A549 (cell line): ENCODE measurements around the gene ARMH3. TPM values are rescaled to one million over a fixed set of nuclear protein-coding genes. Genes with fewer than 3 reads are reported as not detected.

Experiments
- ATAC-seq, 2 experiments: fragments of 200-7000 bp in 1 of 2; fragments of >200 bp in 1 of 2; cut with Nextera tagmentation in 1 of 2; cut with Tn5 transposase in 1 of 2; 3 replicates each; pipeline versions ENCODE4 v1.8.0 to v1.9.1; 2018 to 2020; ENCODE audit warnings: mild to moderate bottlenecking in 1 of 2, moderate library complexity in 1 of 2
- CTCF ChIA-PET: fragments of 300-600 bp; sonication (Branson Sonifier 250); formaldehyde crosslinking; extraction: SDS; loops from one replicate; lab custom pipeline; 2021; ENCODE audit warnings: antibody characterized with exemption, inconsistent platforms; lab: Yijun Ruan, JAX
- POLR2A ChIA-PET: fragments of 350-600 bp; formaldehyde crosslinking; extraction: SDS; loops from one replicate; lab custom pipeline; 2021; ENCODE audit warnings: antibody characterized with exemption, inconsistent platforms; lab: Yijun Ruan, JAX
- DNase-seq, 2 experiments: peaks; one replicate each; pipeline versions ENCODE4 v3.0.0 to v3.0.0-alpha.2; 2011 to 2016; ENCODE audit warnings: low read depth in 1 of 2, low spot score in 1 of 2
- FAIRE-seq: peaks from 2 replicates; lab custom pipeline; 2011; peaks lifted over from hg19 to GRCh38; lab: Jason Lieb, UNC
- H3K27ac ChIP-seq, 2 experiments: fragments of >200 bp; sonication (Bioruptor Twin); formaldehyde crosslinking; 3 replicates each; pipeline ENCODE4 v1.5.1; 2016 to 2017
- H3K4me1 ChIP-seq: fragments of >200 bp; sonication (Bioruptor Twin); formaldehyde crosslinking; 3 replicates; pipeline ENCODE4 v1.6.1; 2016
- H3K4me2 ChIP-seq: fragments of >200 bp; sonication (Bioruptor Twin); formaldehyde crosslinking; 3 replicates; pipeline ENCODE4 v1.6.1; 2016
- H3K4me3 ChIP-seq: fragments of >200 bp; sonication (Bioruptor Twin); formaldehyde crosslinking; 3 replicates; pipeline ENCODE4 v1.5.1; 2016
- H3K9me3 ChIP-seq: fragments of >200 bp; sonication (Bioruptor Twin); formaldehyde crosslinking; 3 replicates; pipeline ENCODE4 v1.6.1; 2016
- BCL3 ChIP-seq: fragments of >200 bp; sonication (Bioruptor Twin); formaldehyde crosslinking; IDR thresholded peaks from 3 replicates; pipeline ENCODE4 v1.6.1; 2016
- CBX2 ChIP-seq: fragments of 200-600 bp; sonication (generic); IDR thresholded peaks from 2 replicates; pipeline ENCODE4 v1.6.1; 2016; ENCODE audit warnings: low read depth, mild to moderate bottlenecking, borderline replicate concordance
- CBX8 ChIP-seq: fragments of 200-600 bp; sonication (generic); IDR thresholded peaks from 2 replicates; pipeline ENCODE4 v1.6.1; 2016
- CHD4 ChIP-seq: fragments of 200-600 bp; sonication (generic); IDR thresholded peaks from 2 replicates; pipeline ENCODE4 v1.6.1; 2016; ENCODE audit warnings: antibody characterized with exemption, mild to moderate bottlenecking, borderline replicate concordance
- CTCF ChIP-seq: fragments of >200 bp; sonication (Bioruptor Twin); formaldehyde crosslinking; IDR thresholded peaks from 3 replicates; pipeline ENCODE4 v1.5.1; 2016
- EHMT2 ChIP-seq: fragments of 200-600 bp; sonication (generic); IDR thresholded peaks from 2 replicates; pipeline ENCODE4 v1.6.1; 2016; ENCODE audit warnings: antibody characterized with exemption, low read depth, mild to moderate bottlenecking, moderate library complexity
- ESRRA ChIP-seq: fragments of 150-350 bp; IDR thresholded peaks from 2 replicates; pipeline ENCODE4 v1.6.1; 2014; ENCODE audit warnings: mild to moderate bottlenecking, low read length, borderline replicate concordance
- GATA3 ChIP-seq: IDR thresholded peaks from 2 replicates; pipeline ENCODE4 v1.6.1; 2012; ENCODE audit warnings: borderline replicate concordance
- HOXB13 ChIP-seq: fragments of 250-450 bp; sonication (Bioruptor Pico); IDR thresholded peaks from 2 replicates; pipeline ENCODE4 v1.5.0; 2020; ENCODE audit warnings: low read depth, mild to moderate bottlenecking, moderate library complexity
- JUN ChIP-seq, 2 experiments: fragments of >200 bp; sonication (Bioruptor Twin); formaldehyde crosslinking; IDR thresholded peaks; 2 replicates in 1 of 2; 3 replicates in 1 of 2; pipeline ENCODE4 v1.6.1; 2016 to 2017
- KDM5A ChIP-seq: fragments of 200-600 bp; sonication (generic); IDR thresholded peaks from 2 replicates; pipeline ENCODE4 v1.6.1; 2016; ENCODE audit warnings: antibody characterized with exemption, mild to moderate bottlenecking
- MAFK ChIP-seq: fragments of 450-650 bp; IDR thresholded peaks from 2 replicates; pipeline ENCODE4 v1.6.1; 2014; ENCODE audit not compliant: partially characterized antibody
- MAZ ChIP-seq: fragments of 150-350 bp; IDR thresholded peaks from 2 replicates; pipeline ENCODE4 v1.6.1; 2014; ENCODE audit warnings: antibody characterized with exemption, low read depth, low read length, borderline replicate concordance
- NR3C1 ChIP-seq: fragments of >200 bp; sonication (Bioruptor Twin); formaldehyde crosslinking; IDR thresholded peaks from 3 replicates; pipeline ENCODE4 v1.6.1; 2017
- PHF8 ChIP-seq: fragments of 200-600 bp; sonication (generic); IDR thresholded peaks from 2 replicates; pipeline ENCODE4 v1.6.1; 2016; ENCODE audit warnings: low read depth, mild to moderate bottlenecking, antibody characterized with exemption, moderate library complexity, borderline replicate concordance
- RARB ChIP-seq: fragments of 250-450 bp; sonication (Bioruptor Pico); IDR thresholded peaks from 2 replicates; pipeline ENCODE4 v1.8.0; 2021; ENCODE audit warnings: mild to moderate bottlenecking, moderate library complexity
- RCOR1 ChIP-seq: fragments of 150-350 bp; IDR thresholded peaks from 2 replicates; pipeline ENCODE4 v1.6.1; 2014; ENCODE audit warnings: antibody characterized with exemption, low read length, low read depth
- RNF2 ChIP-seq: fragments of 200-600 bp; sonication (generic); IDR thresholded peaks from 2 replicates; pipeline ENCODE4 v1.6.1; 2016; ENCODE audit warnings: low read depth, mild to moderate bottlenecking, antibody characterized with exemption, moderate library complexity, borderline replicate concordance
- SREBF2 ChIP-seq: fragments of 450-650 bp; IDR thresholded peaks from 2 replicates; pipeline ENCODE4 v1.6.1; 2014; ENCODE audit warnings: mild to moderate bottlenecking, moderate library complexity
- TFCP2L1 ChIP-seq: fragments of 250-450 bp; sonication (Bioruptor Pico); IDR thresholded peaks from 2 replicates; pipeline ENCODE4 v1.5.0; 2021; ENCODE audit warnings: mild to moderate bottlenecking
- ZC3H11A ChIP-seq: fragments of 450-650 bp; IDR thresholded peaks from 2 replicates; pipeline ENCODE4 v1.6.1; 2014; ENCODE audit warnings: antibody characterized with exemption, mild to moderate bottlenecking
- WGBS: methylation state at CpG from one replicate; pipeline ENCODE4 v1.1.6; 2017; ENCODE audit errors: missing lambda C conversion rate; 5-methylcytosine and 5-hydroxymethylcytosine counted together
- polyA plus RNA-seq, 4 experiments: library from polyadenylated mRNA; depleted of rRNA in 3 of 4; stranded (reverse); fragments of >200 nt; fragmentation: RNase III in 1 of 4; extraction: RNeasy Plus Mini Kit Qiagen cat#74134 plus additional on column Dnase treatment in 1 of 4; gene quantifications; 2 replicates in 3 of 4; 3 replicates in 1 of 4; pipeline ENCODE4 v1.2.3, GENCODE V29; 2011 to 2017
- TF ChIP-seq, protein P1 (sequence below): IDR thresholded peaks from 2 replicates; pipeline ENCODE4 v1.6.1; 2012; ENCODE audit warnings: low read depth, borderline replicate concordance
- TF ChIP-seq, protein P2 (sequence below): IDR thresholded peaks from 2 replicates; pipeline ENCODE4 v1.6.1; 2012
- TF ChIP-seq, protein P3 (sequence below): fragments of 150-350 bp; IDR thresholded peaks from 2 replicates; pipeline ENCODE4 v1.6.1; 2014; ENCODE audit warnings: low read depth, mild to moderate bottlenecking, low read length

Gene ARMH3
- polyA plus RNA-seq, 2 of the 4 experiments (the other 2 are of a cell fraction), result 12.7 to 17.3 TPM

- Histone ChIP-seq H3K4me2 (no peak overlapping the region), H3K9me3 (no peaks in the 10 kb centered on the region), H3K27ac (no peak overlapping the region), H3K4me3 (no peak overlapping the region), H3K4me1 (no peaks in the 10 kb centered on the region)
- TF ChIP-seq PHF8, result no peak
- TF ChIP-seq CBX2, result no peak
- ChIA-PET POLR2A (no interaction called here), CTCF (interaction anchor here (1.6 to 2.4 kb wide), 3 partner anchors 16 to 91 kb away, joined by 5 to 6 read pairs (median 5); no protein-coding TSS in a partner anchor)
- DNase-seq (no peak), FAIRE-seq (no peak), ATAC-seq (no peak)
- 91% methylated on average over 8 of the region's 8 CpGs for WGBS
Observed at GRCh38 chr10:101919026-101919770, 136.8 kb downstream of the ARMH3 start.

- DNase-seq, result no peak
- WGBS, result 94% methylated on average over 2 of the region's 2 CpGs
- no peak overlapping the region for H3K4me3 ChIP-seq
- TF ChIP-seq, protein P1, sequence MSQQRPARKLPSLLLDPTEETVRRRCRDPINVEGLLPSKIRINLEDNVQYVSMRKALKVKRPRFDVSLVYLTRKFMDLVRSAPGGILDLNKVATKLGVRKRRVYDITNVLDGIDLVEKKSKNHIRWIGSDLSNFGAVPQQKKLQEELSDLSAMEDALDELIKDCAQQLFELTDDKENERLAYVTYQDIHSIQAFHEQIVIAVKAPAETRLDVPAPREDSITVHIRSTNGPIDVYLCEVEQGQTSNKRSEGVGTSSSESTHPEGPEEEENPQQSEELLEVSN, result no peak
- TF ChIP-seq MAZ (no peak), JUN (IDR thresholded peaks at IDR 0.05) (no peak), SREBF2 (no peak), RARB (CRISPR knock-in tag) (no peak), ZC3H11A (no peak), BCL3 (no peak), MAFK (no peak)
- TF ChIP-seq, protein P2, sequence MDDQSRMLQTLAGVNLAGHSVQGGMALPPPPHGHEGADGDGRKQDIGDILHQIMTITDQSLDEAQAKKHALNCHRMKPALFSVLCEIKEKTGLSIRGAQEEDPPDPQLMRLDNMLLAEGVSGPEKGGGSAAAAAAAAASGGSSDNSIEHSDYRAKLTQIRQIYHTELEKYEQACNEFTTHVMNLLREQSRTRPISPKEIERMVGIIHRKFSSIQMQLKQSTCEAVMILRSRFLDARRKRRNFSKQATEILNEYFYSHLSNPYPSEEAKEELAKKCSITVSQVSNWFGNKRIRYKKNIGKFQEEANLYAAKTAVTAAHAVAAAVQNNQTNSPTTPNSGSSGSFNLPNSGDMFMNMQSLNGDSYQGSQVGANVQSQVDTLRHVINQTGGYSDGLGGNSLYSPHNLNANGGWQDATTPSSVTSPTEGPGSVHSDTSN, result no peak
- TF ChIP-seq, all 56 proteins: peak for 0
- ATAC-seq (no peak), FAIRE-seq (no peak)
- ChIA-PET CTCF (interaction anchor here (0.6 to 4.2 kb wide), 6 partner anchors 13 to 427 kb away, joined by 3 to 15 read pairs (median 6); no protein-coding TSS in a partner anchor), POLR2A (interaction anchor here (0.5 kb wide), 1 partner anchor 50 kb away, joined by 4 read pairs; no protein-coding TSS in a partner anchor)
- H3K9me3 ChIP-seq, result no peaks in the 10 kb centered on the region
- no peak overlapping the region for H3K4me2 ChIP-seq
- H3K4me1 ChIP-seq, result no peaks in the 10 kb centered on the region
- no peak overlapping the region for H3K27ac ChIP-seq
Observed at GRCh38 chr10:101912561-101913179, 143.3 kb downstream of the ARMH3 start.

- H3K4me3 ChIP-seq, result no peak overlapping the region
- WGBS, result 90% methylated on average over 4 of the region's 4 CpGs
- CTCF ChIA-PET, result interaction anchor here (0.8 to 3.7 kb wide), 6 partner anchors 17 to 938 kb away, joined by 3 to 23 read pairs (median 3); no protein-coding TSS in a partner anchor
- POLR2A ChIA-PET, result no interaction called here
- no peaks in the 10 kb centered on the region for H3K4me1 ChIP-seq
- FAIRE-seq, result no peak
- DNase-seq, result no peak
- no peak overlapping the region for H3K4me2 ChIP-seq
- ATAC-seq, result no peak
- no peak overlapping the region for H3K27ac ChIP-seq
- no peaks in the 10 kb centered on the region for H3K9me3 ChIP-seq
- TF ChIP-seq CTCF (no peak), HOXB13 (CRISPR knock-in tag) (no peak), RNF2 (no peak), BCL3 (no peak), RCOR1 (no peak), GATA3 (no peak), MAZ (no peak), CHD4 (no peak), NR3C1 (no peak), ZC3H11A (no peak), KDM5A (no peak), TFCP2L1 (no peak), ESRRA (no peak), EHMT2 (no peak), CBX8 (no peak)
- TF ChIP-seq, protein P3, sequence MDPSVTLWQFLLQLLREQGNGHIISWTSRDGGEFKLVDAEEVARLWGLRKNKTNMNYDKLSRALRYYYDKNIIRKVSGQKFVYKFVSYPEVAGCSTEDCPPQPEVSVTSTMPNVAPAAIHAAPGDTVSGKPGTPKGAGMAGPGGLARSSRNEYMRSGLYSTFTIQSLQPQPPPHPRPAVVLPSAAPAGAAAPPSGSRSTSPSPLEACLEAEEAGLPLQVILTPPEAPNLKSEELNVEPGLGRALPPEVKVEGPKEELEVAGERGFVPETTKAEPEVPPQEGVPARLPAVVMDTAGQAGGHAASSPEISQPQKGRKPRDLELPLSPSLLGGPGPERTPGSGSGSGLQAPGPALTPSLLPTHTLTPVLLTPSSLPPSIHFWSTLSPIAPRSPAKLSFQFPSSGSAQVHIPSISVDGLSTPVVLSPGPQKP, result no peak
Observed at GRCh38 chr10:101906586-101907183, 149.3 kb downstream of the ARMH3 start.
